ENCODE results near the gene TMEM50A.
"Not testable (repeated sequence)": the region's sequence is repeated elsewhere in the genome, so short reads cannot be mapped to it uniquely, and the experiment has no call there.

Gene TMEM50A

DNA sequence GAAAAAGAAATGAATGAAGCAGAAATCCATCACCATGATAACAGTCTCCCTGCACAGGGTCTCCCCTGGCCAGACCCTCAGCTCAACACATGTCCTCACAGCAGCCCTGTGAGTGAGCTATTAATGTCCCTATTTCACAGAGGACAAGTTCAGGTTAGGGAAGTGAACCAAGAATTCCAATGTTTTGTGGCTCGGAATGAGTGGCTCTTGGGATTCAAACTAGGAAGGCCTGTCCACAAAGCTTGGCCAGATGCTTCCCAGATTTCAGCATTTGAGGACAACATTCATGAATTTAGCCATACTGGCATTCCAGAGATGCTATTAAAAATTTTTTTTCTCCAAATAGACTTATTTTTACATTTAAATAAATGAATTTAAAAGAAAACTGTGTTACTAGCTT lies 44.4 kb downstream of the TMEM50A start:
- not testable (repeated sequence) for H3K27ac Mint-ChIP-seq; H3K9me3 Mint-ChIP-seq; H3K36me3 Mint-ChIP-seq (ENCODE audit: low read depth); H3K4me3 Mint-ChIP-seq; H3K4me1 Mint-ChIP-seq; H3K27me3 Mint-ChIP-seq (ENCODE audit: low read depth)

DNA sequence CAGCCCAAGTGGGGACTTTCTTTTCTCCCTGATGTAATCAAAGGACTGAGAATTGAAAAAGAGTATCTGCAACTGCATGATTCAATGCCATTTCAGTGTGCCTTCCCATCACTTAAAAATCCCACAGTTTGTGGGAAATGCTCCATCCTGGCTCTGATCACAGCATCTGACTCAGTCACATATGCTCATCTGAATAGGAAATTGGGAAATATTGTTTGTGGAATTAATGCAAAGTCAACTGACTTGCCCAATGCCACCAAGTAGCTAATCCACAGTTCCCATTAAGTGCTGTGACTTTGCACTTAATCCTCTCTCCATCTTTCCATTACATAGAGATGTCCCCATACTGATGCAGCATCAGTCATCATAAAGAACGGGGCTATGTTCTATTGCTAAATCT lies 45.0 kb downstream of the TMEM50A start:
- H3K9me3 Mint-ChIP-seq; H3K27ac Mint-ChIP-seq; H3K4me3 Mint-ChIP-seq; H3K36me3 Mint-ChIP-seq (ENCODE audit: low read depth); H3K4me1 Mint-ChIP-seq; H3K27me3 Mint-ChIP-seq (ENCODE audit: low read depth): not testable (repeated sequence)

DNA sequence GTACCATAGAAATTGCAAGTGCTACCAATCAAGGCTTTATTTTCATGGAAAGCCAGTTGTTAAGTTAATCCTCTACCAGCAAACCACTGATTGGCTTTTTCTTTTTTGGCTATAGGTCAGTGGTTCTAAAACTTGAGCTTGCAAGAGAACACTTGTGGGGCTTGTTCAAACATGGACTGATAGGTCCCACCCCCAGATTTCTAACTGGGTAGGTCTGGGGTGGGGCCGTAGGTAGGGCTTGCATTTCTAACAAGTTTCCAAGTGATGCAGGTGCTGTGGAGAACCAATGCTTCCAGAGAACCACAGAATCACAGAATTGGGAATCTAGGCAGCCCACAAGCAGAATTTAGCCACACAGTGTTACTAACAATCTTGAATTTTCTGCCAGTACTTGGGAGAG lies 45.7 kb downstream of the TMEM50A start:
- H3K9me3 Mint-ChIP-seq; H3K4me1 Mint-ChIP-seq; H3K4me3 Mint-ChIP-seq; H3K36me3 Mint-ChIP-seq (ENCODE audit: low read depth); H3K27ac Mint-ChIP-seq; H3K27me3 Mint-ChIP-seq (ENCODE audit: low read depth): not testable (repeated sequence)

DNA sequence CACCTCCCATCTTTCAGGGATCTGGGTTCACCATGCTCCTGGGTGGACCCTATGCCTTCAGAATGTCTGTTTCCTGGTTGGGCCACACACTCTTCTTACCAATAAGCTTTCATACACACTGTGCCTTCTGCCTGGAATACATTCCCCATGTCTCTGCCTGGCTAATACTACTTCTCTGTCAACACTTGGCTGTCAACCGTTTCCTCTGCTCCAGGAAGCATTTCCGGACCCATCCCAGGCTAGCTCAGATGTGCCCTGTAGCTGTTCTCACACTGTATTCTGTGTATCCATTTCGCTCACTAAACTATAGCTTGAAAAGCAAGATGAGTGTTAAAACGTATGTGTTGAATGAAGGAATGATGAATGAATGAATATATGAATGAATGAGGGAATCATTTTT lies 49.0 kb downstream of the TMEM50A start:
- H3K27me3 Mint-ChIP-seq (ENCODE audit: low read depth); H3K27ac Mint-ChIP-seq; H3K36me3 Mint-ChIP-seq (ENCODE audit: low read depth); H3K4me1 Mint-ChIP-seq; H3K9me3 Mint-ChIP-seq; H3K4me3 Mint-ChIP-seq: not testable (repeated sequence)

DNA sequence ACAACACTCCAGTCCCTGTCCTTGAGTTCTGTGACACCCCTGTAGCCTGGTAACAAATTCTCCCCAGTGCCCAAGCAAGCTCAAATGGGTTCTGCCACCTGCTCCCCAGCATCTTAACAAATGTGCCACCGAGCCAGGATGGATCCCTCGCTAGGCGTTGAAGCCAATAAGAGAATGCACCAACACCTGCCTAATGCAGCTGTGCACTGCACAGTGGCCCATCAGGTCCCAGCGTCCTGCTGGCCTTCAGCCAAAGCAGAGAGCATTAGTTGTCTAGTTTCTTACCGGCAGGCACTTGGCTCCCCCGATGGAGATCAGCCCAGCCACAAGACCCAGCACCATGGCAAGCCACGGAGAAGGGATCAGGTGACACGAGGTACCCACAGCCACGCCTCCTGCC lies 50.6 kb downstream of the TMEM50A start:
- H3K4me3 Mint-ChIP-seq; H3K4me1 Mint-ChIP-seq; H3K27ac Mint-ChIP-seq; H3K27me3 Mint-ChIP-seq (ENCODE audit: low read depth); H3K36me3 Mint-ChIP-seq (ENCODE audit: low read depth); H3K9me3 Mint-ChIP-seq: not testable (repeated sequence)

DNA sequence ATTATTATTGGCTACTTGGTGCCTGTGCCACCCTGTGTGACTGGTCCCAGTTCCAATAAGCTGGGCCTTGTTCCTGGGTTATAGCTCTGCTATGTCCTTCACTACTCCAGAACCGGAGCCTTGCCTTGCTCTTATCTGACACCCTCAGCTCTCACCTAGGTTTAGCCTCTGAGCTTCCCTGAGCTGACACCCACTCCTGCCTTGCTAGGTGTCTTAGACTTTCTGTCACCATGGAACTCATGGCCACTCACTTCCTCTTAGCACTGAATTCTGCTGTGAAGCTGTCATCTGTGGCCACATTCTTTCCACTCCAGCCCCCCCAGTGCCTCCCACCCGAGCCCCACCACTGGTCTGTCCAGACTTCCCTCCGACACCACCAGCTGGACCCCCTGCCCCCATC lies 51.6 kb downstream of the TMEM50A start:
- not testable (repeated sequence) for H3K4me1 Mint-ChIP-seq; H3K9me3 Mint-ChIP-seq; H3K27me3 Mint-ChIP-seq (ENCODE audit: low read depth); H3K36me3 Mint-ChIP-seq (ENCODE audit: low read depth); H3K27ac Mint-ChIP-seq; H3K4me3 Mint-ChIP-seq

DNA sequence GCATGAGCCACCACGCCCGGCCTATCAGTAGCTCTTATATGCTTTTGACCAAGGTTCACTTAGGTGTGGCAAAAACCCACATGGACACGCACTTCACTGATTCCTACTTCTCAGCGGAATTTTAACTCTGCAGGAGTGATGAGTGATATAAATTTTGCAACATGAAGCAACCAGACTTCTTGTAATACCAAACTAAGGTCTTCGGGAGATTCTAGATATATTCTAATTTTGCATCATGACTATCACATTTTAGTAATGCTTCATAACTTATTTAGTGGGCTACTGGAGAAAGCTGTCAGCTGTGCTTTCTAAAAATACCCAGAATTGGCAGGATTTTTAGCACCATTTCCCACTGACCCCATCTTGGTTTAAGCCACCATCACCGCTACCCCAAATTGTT lies 54.7 kb downstream of the TMEM50A start:
- peaks cover 3% of the 10 kb centered on the region for H3K27me3 Mint-ChIP-seq (ENCODE audit: low read depth)
- no peaks in the 10 kb centered on the region for H3K9me3 Mint-ChIP-seq
- H3K4me3 Mint-ChIP-seq, result no peak overlapping the region
- no peak overlapping the region for H3K27ac Mint-ChIP-seq
- H3K36me3 Mint-ChIP-seq (ENCODE audit: low read depth), result no peaks in the 10 kb centered on the region
- H3K4me1 Mint-ChIP-seq, result peaks cover 4% of the 10 kb centered on the region
- TF ChIP-seq, protein P1, sequence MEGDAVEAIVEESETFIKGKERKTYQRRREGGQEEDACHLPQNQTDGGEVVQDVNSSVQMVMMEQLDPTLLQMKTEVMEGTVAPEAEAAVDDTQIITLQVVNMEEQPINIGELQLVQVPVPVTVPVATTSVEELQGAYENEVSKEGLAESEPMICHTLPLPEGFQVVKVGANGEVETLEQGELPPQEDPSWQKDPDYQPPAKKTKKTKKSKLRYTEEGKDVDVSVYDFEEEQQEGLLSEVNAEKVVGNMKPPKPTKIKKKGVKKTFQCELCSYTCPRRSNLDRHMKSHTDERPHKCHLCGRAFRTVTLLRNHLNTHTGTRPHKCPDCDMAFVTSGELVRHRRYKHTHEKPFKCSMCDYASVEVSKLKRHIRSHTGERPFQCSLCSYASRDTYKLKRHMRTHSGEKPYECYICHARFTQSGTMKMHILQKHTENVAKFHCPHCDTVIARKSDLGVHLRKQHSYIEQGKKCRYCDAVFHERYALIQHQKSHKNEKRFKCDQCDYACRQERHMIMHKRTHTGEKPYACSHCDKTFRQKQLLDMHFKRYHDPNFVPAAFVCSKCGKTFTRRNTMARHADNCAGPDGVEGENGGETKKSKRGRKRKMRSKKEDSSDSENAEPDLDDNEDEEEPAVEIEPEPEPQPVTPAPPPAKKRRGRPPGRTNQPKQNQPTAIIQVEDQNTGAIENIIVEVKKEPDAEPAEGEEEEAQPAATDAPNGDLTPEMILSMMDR (IDR thresholded peaks at IDR 0.05; ENCODE audit: unreplicated experiment in 3 of 3), result no peak

DNA sequence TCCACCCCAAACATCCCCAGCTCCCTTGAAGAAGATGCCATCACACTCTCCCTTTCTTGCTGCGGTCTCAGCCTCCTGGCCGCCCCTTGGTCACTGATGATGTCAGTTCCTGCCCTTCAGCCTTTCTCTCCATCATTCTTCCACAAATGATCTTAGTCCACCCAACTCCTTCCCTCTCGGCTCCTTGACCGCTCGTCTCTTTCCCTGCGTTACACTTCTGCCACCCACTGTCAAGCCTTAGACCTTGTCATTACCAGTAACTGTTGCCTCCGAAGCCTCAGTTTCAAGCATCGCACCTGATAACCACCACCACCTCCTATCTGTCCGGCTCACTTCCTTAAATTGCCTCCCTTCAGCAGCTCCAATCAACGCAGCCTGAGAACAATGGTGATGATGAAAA lies 59.4 kb downstream of the TMEM50A start:
- not testable (repeated sequence) for H3K36me3 Mint-ChIP-seq (ENCODE audit: low read depth); H3K9me3 Mint-ChIP-seq; H3K4me3 Mint-ChIP-seq; H3K4me1 Mint-ChIP-seq; H3K27ac Mint-ChIP-seq
- H3K27me3 Mint-ChIP-seq (ENCODE audit: low read depth), result peaks cover 18% of the 10 kb centered on the region

DNA sequence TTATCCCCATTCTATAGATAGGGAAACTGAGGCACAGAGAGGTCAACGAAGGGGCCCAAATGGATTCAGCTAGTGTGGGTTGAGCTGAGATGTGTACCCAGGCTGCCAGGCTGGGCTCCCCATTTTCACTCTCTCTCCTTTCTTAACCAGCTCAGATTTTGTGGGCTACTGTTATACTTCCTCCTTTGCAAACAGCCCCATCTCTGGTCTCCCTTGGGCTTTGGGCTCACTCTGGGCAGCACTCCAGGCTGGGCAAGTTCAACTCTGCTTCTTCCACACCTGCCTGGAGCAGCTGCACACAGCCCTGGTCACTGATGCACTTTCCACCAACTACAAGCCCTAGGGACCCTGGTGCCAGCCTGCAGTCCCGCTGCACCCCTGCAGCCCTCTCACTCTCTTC lies 59.9 kb downstream of the TMEM50A start:
- H3K27ac Mint-ChIP-seq; H3K9me3 Mint-ChIP-seq; H3K4me3 Mint-ChIP-seq; H3K36me3 Mint-ChIP-seq (ENCODE audit: low read depth); H3K4me1 Mint-ChIP-seq: not testable (repeated sequence)
- peaks cover 23% of the 10 kb centered on the region for H3K27me3 Mint-ChIP-seq (ENCODE audit: low read depth)

DNA sequence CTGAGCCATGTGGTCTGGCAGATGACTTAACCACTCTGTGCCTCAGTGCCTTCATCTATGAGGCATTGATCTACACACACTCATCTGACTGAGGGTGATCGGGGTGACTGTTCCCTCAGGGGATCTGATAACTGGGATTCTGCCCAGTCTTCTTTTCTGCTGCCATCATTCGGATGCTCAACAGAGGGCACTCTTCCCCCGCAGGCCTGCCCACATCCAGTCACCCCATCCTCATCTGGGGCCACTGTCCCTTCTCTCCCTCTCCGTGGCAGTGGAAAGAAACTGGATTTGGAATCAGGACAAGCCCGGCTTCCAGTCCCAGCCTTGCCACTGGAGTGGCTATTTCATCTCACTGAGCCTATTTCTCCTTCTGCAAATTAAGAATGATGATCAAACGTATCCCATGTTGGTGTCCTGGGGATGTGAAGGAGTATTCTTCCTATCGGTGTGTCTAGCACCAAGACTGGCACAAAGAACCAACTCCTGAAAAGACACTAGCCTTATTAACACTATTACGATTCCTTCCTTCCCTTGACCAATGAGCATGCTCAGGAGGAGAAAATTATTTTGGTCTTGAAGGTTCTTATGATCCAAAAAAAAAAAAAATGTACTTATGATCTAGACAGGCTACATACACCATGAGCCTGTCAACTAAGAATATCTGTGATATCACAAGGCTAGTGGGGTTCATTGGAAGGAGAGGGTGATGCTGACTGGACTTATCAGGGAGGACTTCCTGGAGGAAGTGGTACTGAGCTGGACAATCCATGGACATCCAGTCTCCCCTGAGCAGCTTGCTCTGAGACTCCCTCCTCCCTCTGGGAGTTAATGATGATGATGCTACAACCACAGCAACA lies 65.0 kb downstream of the TMEM50A start:
- H3K27ac Mint-ChIP-seq; H3K4me1 Mint-ChIP-seq; H3K4me3 Mint-ChIP-seq; H3K9me3 Mint-ChIP-seq; H3K36me3 Mint-ChIP-seq (ENCODE audit: low read depth): not testable (repeated sequence)
- H3K27me3 Mint-ChIP-seq (ENCODE audit: low read depth), result peaks cover 24% of the 10 kb centered on the region
- TF ChIP-seq, protein P1 (IDR thresholded peaks at IDR 0.05; ENCODE audit: unreplicated experiment in 3 of 3), result peak; percentile 10 to 25 (median 15)

DNA sequence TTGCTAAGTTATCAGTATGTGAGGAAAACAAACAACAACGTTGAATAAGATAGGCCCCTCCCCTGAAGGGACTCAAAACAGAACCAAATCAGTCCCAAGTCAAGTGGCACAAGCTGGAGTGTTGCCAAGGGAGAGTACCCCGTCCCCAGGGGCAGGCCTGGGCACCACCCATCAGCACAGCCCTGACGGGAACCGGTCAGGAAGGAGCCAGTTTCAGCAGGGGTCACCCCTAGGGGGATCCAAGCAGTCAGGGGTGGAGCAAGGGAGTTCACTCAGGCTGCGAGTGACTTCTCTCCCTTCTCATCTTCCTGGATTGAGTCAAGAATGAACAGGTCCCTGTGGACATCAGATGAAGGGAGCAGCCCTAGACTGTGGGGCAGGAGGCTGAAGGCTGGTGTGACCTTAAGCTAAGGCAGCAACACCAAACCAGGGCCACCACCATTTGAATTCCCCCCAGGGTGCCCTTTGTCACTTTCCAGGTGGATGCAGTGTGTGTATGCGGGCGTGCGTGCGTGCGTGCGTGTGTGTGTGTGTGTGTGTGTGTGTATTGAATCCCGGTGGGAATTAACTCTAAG lies 67.7 kb downstream of the TMEM50A start:
- H3K4me1 Mint-ChIP-seq; H3K36me3 Mint-ChIP-seq (ENCODE audit: low read depth); H3K9me3 Mint-ChIP-seq; H3K4me3 Mint-ChIP-seq; H3K27ac Mint-ChIP-seq: not testable (repeated sequence)
- H3K27me3 Mint-ChIP-seq (ENCODE audit: low read depth), result peaks cover 20% of the 10 kb centered on the region

DNA sequence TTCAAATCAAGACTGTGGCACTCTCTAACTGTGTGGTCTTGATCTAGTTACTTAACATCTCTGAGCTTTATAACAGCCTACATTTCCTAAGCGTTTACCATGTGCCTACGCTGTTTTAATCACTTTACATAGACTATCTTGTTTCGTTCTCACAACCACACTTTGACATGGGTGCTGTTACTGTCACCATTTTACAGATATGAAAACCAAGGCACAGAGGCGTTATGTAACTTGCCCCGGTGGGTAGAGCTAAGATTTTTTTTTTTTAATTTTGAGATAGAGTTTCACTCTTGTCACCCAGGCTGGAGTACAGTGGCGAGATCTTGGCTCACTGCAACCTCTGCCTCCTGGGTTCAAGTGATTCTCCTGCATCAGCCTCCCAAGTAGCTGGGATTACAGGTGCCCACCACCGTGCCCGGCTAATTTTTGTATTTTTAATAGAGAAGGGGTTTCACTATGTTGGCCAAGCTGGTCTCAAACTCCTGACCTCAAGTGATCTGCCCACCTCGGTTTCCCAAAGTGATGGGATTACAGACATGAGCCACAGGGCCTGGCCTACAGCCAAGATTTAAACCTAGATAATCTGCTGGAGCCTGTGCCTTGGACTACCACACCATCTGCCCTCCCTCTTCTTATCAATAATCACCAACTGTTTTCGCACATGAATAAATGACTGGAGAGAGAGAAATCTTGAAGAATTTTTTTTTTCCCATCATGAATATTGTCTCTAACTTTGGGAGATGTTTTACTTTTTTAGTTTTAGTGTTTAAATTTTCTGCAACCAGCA lies 71.7 kb downstream of the TMEM50A start:
- H3K9me3 Mint-ChIP-seq; H3K4me1 Mint-ChIP-seq; H3K4me3 Mint-ChIP-seq; H3K27ac Mint-ChIP-seq; H3K27me3 Mint-ChIP-seq (ENCODE audit: low read depth); H3K36me3 Mint-ChIP-seq (ENCODE audit: low read depth): not testable (repeated sequence)

Data from nephron (organoid).